ENCODE results near the gene INTS3.
A peak's percentile ranks its signal among the peaks of the same experiment; 100 is the strongest.

The INTS3 gene

DNA sequence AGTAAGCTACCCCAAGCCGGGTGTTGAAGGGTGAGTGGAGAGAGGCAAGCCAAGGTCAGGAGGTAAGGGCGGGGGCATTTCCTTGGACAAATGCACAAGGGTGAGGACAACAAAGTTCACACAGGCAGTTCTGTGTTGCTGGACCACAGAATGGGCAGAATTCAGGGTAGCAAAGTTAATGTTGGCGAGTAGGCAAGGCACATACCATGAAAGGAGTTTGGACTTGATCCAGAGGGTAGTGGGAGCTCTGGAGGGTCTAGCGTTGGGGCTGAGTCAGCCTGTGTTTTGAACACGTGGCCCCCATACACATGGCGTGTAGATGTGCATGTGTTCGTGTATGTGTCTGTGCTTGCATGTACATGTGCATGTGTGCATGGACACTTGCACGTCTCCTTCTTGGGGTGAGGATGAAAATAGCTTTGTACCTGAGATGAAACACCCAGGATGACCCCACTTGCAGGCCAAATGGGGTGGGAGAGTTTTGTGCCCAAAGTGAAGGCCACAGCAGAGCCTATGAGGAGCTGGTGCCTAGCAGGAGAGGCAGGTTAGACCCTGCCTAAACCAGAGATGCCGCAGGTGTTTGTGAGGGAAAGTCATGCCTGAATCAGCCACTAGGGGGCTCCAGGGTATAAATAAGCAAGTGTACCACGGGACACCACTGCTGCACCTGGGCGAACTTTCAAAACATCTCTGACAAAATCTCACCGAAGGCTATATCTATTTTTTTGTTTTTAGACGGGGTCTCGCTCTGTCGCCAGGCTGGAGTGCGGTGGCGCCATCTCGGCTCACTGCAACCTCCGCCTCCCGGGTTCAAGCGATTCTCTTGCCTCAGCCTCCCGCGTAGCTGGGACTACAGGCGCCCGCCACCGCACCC lies 69.2 kb downstream of the INTS3 start:
- TF ChIP-seq, protein P1, sequence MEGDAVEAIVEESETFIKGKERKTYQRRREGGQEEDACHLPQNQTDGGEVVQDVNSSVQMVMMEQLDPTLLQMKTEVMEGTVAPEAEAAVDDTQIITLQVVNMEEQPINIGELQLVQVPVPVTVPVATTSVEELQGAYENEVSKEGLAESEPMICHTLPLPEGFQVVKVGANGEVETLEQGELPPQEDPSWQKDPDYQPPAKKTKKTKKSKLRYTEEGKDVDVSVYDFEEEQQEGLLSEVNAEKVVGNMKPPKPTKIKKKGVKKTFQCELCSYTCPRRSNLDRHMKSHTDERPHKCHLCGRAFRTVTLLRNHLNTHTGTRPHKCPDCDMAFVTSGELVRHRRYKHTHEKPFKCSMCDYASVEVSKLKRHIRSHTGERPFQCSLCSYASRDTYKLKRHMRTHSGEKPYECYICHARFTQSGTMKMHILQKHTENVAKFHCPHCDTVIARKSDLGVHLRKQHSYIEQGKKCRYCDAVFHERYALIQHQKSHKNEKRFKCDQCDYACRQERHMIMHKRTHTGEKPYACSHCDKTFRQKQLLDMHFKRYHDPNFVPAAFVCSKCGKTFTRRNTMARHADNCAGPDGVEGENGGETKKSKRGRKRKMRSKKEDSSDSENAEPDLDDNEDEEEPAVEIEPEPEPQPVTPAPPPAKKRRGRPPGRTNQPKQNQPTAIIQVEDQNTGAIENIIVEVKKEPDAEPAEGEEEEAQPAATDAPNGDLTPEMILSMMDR (IDR thresholded peaks at IDR 0.05; ENCODE audit: low read depth, low read length, missing control alignments), result peak; percentile 80
- H3K4me3 ChIP-seq (ENCODE audit: low read depth, low read length), result no peak overlapping the region
- peak; percentile 47 for DNase-seq (ENCODE audit: low read depth)
- in situ Hi-C loops (cut with HindIII; ENCODE audit: low sequenced_read_pairs), result no loop called here

DNA sequence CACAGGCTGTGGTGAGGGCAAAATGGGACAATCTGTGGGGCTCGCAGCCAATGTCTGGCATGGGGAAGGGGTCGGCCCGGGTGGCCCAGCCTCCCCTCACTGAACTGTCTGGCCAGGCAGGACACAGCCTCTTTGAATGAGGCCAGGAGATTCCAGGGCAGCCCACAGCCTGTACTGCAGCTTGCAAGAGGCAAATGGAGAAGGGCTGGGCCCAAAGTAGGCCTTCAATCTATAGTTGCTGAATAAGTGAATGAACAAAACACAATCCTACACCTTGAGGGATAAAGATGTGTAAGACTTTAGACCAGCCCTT lies 70.6 kb downstream of the INTS3 start:
- no peak for DNase-seq (ENCODE audit: low read depth)
- in situ Hi-C loops (cut with HindIII; ENCODE audit: low sequenced_read_pairs), result no loop called here
- TF ChIP-seq, protein P1 (IDR thresholded peaks at IDR 0.05; ENCODE audit: low read depth, low read length, missing control alignments), result no peak
- no peak overlapping the region for H3K4me3 ChIP-seq (ENCODE audit: low read depth, low read length)

DNA sequence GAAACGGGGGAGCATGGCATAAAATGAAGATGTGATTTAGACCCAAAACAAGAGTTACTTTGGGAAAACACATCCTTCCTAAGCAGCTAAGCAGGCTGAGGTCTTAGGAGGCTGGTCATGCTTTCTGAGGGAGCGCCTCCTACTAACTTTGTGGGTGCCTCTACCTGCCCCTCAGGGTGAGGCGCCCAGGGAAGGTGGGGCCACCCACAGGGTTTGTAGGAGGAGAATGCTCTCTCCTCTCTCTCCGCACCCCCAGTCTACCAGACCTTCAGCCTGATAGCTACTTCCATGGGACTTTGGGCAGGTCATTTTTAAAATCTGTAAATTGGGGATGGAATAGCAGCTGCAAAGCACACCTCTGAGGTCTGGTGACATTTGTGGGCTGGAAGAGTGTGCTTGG lies 71.2 kb downstream of the INTS3 start:
- DNase-seq (ENCODE audit: low read depth), result no peak
- in situ Hi-C loops (cut with HindIII; ENCODE audit: low sequenced_read_pairs), result no loop called here
- TF ChIP-seq, protein P1 (IDR thresholded peaks at IDR 0.05; ENCODE audit: low read depth, low read length, missing control alignments), result no peak
- H3K4me3 ChIP-seq (ENCODE audit: low read depth, low read length), result no peak overlapping the region

DNA sequence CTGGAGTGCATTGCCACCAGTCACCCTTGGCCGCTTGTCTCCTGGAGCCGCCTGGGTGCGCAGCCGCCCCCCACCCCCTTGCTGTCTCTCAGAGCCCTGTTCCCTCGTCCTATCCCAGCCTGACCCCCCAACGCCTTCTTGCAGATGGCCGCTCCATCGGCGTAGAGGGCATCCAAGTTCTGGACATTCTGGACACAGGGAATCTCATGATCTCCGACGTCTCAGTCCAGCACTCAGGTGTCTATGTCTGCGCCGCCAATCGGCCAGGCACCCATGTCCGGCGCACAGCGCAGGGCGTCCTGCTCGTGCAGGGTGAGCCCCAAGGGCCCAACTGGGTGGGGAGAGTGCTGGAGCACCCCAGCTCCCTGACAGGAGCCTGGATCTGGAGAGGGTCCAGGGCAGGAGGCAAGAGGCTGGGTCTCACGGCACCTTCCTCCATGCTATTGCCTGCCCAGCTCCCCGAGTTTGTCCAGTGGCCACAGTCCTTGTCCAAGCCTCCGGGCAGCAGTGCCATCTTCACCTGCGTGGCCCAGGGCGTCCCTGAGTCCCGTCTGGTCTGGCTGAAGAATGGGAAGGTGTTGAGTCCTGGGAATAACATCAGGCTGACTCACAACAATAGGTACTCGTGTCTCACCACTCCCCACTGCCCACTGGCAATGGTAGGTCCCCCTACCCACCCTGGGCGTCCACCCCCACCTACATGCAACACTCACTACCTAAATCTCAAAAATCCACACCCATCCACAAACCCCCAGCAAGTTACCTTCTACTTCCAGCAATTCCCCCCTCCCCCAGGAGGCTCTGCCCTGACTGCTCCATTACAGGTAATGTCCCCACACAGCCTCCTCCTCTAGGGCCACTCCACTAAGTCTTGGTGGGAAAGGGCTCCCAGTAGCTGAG lies 72.0 kb downstream of the INTS3 start:
- no peak for DNase-seq (ENCODE audit: low read depth)
- in situ Hi-C loops (cut with HindIII; ENCODE audit: low sequenced_read_pairs), result loop anchor here (25.0 kb wide), 1 partner anchor 112 kb away; the partner anchor contains the start of gene GATAD2B
- no peak overlapping the region for H3K4me3 ChIP-seq (ENCODE audit: low read depth, low read length)
- TF ChIP-seq, protein P1 (IDR thresholded peaks at IDR 0.05; ENCODE audit: low read depth, low read length, missing control alignments), result no peak

DNA sequence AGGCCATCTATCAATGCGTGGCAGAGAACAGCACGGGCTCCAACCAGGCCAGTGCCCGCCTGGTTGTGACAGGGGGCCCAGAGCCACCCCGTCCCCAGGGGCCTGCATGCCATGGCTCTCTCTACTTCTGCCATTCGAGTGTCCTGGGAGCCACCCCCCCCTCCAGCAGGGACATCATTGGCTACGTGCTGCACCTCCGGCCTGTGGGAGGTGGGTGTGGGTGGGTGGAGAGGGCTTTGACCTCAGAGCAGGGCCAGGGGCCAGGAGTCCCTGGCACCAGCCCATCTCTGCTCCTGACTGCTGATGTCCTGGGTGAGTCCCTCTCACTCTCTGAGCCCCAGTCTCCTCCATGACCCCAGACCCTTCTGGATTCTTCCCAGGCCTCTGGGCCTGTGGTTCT lies 72.7 kb downstream of the INTS3 start:
- no peak overlapping the region for H3K4me3 ChIP-seq (ENCODE audit: low read depth, low read length)
- DNase-seq (ENCODE audit: low read depth), result no peak
- TF ChIP-seq, protein P1 (IDR thresholded peaks at IDR 0.05; ENCODE audit: low read depth, low read length, missing control alignments), result no peak

DNA sequence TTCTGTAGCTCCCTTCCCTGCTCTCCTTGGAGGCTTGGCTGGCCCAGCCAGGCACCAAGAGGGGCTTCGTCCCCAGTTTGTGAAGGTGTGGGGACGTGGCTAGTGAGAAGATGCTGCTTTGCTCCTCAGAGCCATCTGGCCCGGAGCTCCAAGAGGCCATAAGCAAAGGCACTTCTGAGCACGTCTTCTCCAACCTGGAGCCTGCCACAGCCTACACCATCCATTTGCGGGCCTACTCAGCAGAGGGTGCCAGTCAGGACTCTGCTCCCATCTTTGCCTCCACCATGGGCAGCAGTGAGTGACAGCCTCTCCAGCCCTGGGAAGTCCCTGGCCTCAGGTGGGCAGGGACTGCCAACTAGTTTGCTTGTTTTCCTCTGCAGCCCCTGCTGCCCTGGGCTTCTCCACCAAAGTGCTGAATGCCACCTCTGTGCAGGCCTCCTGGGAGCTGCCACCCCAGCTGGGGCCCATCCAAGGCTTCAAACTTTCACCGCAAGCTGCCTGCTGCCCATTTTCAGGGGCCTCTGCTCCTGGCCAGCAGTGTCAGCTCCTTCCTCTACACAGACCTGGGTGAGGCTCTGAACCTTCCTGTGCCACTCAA lies 73.3 kb downstream of the INTS3 start:
- no peak for DNase-seq (ENCODE audit: low read depth)
- TF ChIP-seq, protein P1 (IDR thresholded peaks at IDR 0.05; ENCODE audit: low read depth, low read length, missing control alignments), result no peak
- in situ Hi-C loops (cut with HindIII; ENCODE audit: low sequenced_read_pairs), result loop anchor here (25.0 kb wide), 1 partner anchor 111 kb away; the partner anchor contains the start of gene GATAD2B
- no peak overlapping the region for H3K4me3 ChIP-seq (ENCODE audit: low read depth, low read length)

More for the DNA sequence above, 72.7 kb downstream of the INTS3 start:
- in situ Hi-C loops (cut with HindIII; ENCODE audit: low sequenced_read_pairs), result loop anchor here (25.0 kb wide), 1 partner anchor 112 kb away; the partner anchor contains the start of gene GATAD2B
